ENCODE results near the gene UIMC1.
"Not testable (repeated sequence)": the region's sequence is repeated elsewhere in the genome, so short reads cannot be mapped to it uniquely, and the experiment has no call there.

Gene UIMC1

DNA sequence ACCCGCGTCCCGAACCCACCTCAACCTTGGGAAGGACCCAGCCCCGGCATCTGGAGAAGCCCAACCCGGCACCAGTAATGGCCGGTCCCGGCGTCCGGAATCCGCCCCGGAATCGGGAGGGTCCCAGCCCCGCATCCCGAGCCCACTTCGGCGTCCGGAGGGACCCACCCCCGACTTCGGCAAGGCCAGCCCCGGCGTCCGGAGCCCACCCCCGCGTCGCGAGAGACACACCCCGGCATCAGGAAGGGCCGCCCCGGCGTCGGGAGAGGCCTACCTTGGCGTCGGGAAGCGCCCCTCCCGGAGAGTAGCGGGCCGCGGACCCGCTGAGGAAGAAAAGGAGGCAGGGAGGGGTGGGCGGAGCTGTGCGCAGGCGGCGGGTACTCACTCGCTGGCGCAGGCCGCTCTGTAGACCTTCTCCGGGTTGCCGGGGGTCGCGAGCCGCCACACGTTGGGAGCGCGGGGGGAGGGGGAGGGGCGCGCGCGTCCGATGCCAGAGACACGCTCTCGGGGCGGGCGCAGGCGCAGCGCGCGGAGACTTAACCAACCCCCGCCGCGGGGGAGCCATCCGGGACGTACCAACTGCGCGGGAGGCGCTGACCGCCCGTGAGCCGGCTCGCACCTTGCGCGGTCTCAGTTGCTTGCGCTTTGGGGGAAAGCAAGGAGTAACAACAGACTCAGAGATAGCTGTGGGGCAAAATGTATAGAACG lies at the start of gene UIMC1:
Gene UIMC1 (minus strand): TSS at position 515 of the 708 bp plus-strand sequence. CDS start 24,164 bp downstream, outside the sequence.
- no peak for FAIRE-seq

DNA sequence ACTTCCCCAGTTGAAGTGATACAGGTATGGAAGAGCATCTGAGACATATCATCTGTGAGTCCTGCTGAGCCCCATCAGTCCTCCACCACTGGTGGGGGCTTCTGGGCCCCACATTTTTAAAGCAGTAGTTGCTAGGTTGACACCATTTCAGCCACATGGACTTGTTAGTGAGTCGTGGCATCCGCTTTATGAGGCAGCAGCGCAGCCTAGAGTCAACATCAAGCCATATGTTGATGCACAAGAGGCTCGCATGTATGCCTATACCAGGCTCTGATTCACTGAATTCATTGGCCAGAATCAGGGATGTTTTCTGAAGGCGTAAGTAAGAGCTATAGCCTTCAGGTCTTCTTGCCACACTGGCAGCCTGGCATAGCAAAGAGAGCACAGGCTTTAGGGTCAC lies 42.7 kb upstream of the UIMC1 start:
- no peak for FAIRE-seq

DNA sequence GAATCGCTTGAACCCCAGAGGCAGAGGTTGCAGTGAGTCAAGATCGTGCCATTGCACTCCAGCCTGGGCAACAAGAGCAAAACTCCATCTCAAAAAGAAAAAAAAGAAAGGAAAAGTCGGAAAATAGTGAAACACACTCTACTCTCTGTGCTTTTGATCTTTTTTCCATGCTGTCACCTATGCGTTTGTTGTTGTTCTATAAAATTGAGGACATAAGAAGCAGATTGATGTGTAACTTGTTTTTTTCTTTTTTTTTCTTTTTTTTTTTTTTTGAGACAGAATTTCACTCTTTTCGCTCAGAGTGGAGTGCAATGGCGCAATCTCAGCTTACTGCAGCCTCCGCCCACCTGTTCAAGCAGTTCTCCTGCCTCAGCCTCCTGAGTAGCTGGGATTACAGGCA lies 42.0 kb upstream of the UIMC1 start:
- not testable (repeated sequence) for FAIRE-seq

DNA sequence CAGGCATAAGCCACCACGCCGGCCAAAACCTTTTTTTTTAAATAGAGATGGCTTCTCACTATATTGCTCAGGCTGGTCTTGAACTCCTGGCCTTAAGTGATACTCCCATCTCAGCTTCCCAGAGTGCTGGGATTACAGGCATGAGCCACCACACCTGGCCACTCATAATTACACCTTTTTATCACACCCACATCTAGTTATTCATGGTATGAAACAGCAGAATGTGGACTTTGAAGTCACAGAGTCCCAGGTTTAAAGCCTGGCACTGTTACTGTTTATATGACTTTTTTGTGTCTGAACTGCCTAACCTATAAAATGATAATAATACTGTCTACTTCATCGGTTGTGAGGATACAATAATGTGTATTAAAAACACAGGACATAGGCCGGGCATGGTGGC lies 39.1 kb upstream of the UIMC1 start:
- FAIRE-seq = no peak

DNA sequence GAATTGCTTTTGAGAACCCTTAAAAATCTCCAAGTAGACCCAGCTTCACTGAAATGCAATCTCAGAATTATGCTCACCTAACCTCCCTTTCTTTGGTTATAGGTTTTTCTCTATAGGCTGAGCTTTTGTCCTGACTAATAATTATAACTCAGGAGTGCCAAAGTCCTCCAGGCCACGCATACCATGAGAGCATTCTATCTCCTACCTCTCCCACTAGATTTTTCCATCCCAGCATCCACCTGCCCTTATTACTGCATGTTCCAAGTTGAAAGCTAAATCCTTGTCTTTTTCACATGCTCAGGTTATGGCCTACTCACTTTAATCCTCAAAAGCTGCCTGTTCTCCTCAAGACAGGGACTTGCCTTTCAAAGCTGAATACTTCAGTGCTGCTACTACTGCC lies 38.1 kb upstream of the UIMC1 start:
- no peak for FAIRE-seq

DNA sequence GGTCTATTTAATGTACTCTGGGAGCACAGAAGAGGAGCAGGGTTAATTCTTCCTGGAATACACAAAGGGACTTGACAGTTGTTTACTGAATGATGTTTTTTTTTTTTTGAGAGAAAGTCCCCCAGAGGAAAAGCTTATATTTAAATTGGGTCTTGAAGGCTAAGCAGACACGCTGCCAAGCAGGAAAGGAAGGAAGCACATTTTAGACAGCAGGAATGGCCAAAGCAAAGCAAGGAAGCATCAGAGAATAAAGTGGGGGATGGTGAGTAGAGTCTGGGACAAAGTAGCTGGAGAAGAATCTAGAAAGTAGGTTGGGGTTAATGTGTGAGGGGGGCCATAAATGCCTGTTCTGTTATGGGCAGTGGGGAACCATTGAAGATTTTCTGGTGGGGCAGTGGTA lies 37.4 kb upstream of the UIMC1 start:
- FAIRE-seq = no peak

DNA sequence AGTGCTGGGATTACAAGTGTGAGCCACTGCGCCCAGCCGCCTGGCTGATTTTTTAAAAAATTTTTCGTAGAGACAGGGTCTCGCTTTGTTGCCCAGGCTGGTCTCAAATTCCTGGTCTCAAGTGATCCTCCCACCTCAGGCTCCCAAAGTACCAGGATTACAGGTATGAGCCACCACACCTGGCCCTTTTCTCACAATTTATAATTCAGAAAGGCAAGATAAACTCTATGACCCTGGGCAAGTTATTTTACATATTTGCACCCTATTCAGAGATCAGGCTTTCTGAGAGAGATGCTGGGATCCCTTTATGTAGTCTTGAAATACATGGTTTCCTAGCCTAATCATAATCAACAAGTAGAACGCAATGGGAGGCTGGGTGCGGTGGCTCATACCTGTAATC lies 36.5 kb upstream of the UIMC1 start:
- no peak for FAIRE-seq

DNA sequence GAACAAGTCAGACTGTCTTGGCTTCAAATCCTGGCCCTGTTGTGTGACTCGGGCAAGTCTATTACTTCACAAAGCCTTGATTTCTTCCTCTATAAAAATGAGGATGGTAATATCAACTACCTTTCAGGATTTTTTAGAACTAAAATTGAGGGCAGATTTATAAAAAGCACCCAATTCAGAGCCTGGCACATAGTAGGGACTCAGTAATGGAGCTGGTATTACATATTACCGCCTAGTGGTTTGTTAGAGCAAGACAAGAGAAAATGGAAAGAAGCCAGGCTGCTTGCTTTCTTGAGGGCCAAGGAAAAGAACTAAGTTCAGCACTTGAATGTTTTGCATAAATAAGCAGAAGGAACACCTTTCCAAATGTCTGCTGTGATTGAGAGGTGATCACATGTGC lies 35.4 kb upstream of the UIMC1 start:
- no peak for FAIRE-seq

DNA sequence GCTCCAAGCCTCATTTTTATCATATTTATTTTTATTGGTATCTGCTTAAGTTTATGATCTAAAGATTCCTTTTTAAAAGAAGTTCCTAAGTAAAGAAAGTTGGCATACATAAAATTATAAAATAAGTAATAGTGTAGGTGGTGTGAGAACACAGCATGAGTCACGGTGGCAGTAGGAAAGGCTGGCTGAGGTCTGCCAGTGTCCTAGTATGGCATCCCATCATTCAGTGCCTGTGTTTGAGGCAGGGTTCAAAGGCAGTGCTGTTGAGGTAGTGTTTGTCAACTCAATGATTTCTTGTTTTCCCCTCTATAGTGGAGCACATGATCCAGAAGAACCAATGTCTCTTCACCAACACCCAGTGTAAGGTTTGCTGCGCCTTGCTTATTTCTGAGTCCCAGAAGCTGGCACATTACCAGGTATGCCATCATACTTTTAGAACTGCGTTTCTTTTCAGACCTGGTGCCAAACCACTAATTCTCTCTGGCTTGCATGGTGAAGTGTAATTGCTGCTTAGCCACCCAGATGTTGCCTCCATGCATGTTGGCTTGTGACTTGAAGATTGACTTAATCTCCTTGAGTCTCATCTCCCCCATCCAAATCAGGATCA lies 34.3 kb upstream of the UIMC1 start:
- no peak for FAIRE-seq

DNA sequence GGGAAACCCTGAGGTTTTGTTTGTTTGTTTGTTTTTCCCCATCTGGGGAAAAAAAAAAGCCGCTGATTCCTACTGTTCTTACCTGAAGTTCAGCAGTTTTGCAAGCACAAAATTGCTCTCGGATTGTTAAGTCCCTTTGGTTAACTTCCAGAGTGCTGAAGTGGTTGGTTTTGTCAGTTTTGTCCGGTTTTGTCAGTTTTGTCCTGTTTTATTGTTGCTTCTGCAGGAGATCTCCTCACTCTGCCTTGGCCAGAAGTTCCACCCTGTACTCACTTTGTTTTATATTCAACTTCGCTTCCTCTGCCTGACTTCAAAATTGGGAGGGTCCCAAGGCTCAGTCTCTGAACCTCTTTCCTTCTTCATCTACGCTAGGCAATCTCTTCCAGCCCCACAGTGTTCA lies 30.3 kb upstream of the UIMC1 start:
- no peak for FAIRE-seq

DNA sequence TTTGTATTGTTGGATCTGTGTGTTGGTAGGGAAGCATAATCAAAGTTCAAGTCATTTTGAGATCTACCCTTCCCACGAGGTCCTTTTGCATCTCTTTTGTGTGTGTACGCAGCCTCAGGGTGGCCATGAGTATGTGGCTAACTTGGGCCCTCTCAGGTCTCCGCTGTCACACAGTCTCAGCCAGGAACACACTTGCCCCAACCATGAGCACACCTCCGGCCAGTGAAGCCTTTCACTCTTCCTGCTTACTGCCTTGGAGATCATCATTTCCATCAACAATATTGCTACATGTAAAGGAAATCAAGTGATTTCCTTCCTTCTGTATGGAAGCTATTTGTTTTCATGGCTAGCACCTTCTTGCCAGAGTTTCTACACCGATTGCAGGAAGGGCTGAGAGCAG lies 29.9 kb upstream of the UIMC1 start:
- FAIRE-seq = no peak

DNA sequence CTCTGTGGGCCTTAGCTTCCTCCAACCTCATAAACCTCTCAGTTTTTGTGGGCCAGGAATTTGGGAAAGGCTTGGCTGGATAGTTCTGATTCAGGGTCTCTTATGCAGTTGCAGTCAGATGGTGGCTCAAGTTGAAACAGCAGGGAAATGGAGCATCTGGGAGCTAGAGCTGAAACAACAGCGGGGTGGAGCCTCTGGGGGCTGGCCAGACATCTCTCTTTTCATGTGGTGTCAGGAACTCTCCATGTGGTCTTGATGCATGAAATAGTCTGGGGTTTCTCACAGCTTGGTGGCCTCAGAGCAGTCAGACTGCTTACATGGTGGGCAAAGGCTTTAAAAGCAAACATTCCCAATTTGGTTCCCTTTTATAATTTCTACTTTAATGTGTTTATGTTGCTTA lies 29.4 kb upstream of the UIMC1 start:
- no peak for FAIRE-seq

DNA sequence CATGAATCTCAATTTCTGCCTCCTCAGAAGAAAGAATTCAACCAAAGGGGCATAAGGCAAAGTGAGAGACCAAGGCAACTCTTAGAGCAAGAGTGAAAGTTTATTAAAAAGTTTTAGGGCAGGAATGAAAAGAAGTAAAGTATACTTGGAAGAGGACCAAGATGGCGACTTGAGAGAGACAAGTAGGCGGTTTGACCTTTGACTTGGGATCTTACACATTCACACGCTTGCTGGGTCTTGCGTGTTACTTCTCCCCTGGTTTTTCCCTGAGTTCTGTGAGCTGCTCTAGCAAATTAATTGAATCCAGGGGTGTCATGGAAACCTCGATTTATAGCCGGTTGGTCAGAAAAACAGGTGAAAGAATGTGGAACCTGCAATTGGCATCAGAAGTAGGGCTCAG lies 22.9 kb upstream of the UIMC1 start:
- no peak for FAIRE-seq

DNA sequence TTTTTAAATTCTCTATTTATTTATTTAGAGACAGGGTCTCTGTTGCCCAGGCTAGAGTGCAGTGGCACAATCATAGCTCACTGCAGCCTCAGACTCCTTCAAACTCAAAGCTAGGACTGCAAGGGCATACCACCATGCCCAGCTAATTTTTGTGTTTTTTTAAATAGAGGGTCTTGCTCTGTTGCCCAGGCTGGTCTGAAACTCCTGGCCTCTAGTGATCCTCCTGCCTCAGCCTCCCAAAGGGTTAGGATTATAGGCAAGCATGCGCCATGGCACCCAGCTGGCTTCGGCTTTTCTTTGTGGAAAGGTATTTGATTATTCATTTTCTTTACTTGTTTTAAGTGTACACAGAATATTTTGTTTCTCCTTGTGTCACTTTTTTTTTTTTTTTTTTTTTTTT lies 21.1 kb upstream of the UIMC1 start:
- no peak for FAIRE-seq

DNA sequence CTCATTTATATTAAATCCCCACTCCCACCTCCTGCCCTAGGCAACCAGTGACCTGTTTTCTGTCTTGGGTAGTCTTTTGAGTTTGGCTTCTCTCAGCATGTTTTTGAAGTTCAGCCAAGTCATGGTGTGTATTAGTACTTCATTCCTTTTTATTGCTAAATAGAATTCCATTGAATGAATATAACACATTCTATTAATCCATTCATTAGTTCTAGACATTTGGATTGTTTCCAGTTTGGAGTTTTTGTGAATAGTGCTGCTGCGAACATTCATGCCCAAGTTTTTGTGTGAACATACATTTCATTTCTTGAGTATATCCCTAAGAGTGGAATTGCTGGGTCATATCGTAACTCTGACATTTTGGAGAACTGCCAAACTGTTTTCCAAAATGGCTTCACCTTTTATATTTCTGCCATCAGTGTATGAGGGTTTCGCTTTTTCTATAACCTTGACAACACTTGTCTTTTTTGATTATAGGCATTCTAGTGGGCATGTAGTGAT lies 18.6 kb upstream of the UIMC1 start:
- FAIRE-seq = no peak

DNA sequence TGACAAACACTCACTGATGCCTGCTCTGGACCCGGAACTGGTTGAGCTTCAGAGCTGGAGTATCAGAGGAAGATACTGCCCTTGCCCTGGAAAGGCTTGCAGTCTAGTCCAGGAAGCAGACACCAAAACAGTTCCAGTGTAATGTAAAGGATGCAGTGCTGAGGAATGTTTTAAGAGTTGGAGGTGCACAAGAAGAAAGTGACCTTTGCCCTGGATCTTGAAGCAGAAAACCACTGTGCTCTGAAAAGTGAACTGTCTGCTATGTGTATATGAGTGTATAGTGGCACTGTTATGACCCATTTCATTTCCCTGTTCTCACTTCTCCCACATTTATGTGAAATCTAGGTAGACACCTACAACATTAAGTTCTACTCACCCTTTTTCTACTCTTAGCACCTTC lies 18.0 kb upstream of the UIMC1 start:
- no peak for FAIRE-seq

DNA sequence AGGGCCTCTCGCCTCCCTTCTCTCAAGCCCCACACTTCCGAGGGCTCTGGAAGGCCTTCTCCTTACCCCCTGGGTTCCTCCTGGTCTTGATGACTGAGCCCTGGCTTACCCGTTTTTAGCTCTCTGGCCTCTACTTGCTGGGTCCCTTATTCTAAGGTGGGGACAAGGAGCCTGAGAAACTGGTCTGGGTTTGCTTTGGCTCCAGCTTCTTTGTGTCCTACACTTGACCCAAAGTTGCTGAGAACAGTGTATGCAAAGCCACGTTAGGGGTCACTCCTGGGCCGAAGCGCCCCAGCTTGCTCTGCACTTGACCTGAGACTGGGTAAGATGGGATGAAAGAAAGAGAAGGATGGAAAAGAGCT lies 16.7 kb upstream of the UIMC1 start:
- FAIRE-seq = no peak

DNA sequence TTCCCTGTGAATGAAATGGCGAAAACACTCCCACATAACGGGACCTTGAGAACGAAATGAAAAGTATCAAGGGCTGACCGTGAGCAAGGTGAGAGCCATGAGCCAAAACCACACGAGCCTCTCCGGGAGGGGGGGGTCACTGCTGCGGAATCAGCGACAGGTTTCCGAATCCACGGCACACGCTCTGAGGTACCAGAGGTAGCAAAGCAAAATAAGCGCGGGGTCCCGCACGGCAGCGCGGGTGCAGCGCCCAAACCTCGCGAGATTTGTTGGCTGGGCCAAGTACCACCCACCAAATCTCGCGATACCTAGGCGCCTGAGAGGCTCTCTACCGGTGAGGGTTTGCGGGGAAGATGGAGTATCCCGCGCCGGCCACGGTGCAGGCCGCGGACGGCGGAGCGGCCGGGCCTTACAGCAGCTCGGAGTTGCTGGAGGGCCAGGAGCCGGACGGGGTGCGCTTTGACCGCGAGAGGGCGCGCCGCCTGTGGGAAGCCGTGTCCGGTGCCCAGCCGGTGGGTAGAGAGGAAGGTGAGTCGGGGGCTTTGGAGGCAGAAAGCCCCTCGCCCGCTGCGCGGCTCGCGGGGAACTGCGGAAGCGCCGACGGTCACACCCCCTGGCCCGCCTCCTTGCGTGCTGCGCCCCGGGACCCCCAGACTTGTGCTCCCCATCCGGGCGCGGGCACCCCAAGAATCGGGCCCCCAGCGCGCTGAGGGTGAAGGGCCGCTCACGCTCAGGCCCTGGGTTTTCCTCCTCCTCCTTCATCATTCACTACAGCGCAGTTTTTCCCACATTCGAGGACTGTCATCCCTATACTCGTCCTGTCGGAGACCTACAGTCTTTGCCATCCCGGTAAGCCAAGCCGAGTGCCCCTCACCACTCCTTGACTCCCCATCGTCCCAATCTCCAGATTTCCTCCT lies 16.1 kb upstream of the UIMC1 start, which contains the start of gene ZNF346:
Gene ZNF346 (plus strand): TSS at position 311 of the 917 bp plus-strand sequence. CDS start 43 bp downstream, at position 354.
- no peak for FAIRE-seq

DNA sequence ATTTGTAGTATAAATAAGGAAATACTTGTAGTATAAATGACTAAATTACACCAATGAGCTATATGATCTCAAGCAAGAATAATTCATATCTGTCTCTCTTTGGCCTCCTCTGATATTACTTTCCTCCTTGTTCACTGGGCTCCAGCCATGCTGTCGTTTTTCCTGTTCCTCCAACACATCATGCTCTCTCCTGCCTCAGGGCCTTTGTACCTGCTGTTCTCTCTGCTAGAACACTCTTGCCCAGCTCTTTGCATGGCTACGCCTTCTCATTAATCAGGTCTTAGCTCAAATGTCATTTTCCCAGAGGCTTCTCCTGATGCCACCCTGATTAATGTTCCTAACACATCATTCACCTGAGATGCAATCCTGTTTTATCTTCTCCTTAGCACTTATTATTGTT lies 13.5 kb upstream of the UIMC1 start:
- FAIRE-seq = no peak

DNA sequence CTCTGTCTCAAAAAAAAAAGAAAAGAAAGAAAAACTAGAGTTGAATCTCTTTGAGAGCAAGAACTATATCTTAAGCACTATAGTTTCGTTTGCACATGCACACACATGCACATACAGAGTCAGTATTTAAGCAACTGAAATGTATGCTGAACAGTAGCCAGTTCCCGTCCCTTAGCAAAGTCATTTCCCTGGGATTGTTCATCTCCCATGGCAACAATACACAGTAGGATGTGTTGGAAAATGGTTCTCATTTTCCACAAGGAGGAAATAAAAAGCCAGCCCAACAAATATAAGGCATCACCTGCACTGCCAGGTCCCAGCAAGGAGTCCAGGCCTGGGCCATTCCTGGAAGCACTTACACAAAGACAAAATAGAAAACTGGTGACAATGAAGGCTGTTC lies 11.8 kb upstream of the UIMC1 start:
- FAIRE-seq = no peak

DNA sequence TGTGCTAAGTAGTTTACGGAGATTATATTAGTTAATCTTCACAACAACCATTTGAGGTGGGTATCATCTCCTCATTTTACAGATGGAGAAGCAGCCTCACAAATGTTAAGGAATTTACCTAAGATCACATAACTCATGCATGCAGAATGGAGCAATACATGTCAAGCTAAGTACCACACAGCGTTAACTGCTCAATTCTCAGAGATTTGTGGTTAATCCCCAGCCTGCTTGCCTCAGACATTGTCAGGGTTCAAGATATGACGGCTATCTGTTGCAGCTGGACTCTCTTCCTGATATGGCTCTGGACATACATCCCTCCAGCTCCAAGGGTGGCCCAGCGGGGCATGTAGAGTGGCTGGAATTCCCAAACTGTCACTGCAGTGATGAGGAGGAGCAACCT lies 8.6 kb upstream of the UIMC1 start:
- no peak for FAIRE-seq

DNA sequence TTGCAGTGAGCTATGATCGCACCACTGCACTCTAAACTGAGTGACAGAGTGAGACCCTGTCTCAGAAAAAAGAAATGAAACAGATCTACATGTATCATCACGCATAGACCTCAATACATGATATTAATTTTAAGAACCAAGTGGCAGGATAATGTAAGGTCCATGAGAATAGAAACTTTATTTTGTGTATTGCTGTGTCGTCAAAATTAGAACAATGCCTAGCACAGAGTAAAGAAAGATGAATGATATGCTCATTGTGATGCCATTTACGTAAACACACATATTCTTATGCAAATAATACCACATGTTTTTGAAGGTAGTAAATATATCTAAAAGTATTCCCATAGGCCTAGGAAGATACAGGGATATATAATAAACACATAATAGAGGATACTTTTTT lies 3.6 kb upstream of the UIMC1 start:
- FAIRE-seq = no peak

DNA sequence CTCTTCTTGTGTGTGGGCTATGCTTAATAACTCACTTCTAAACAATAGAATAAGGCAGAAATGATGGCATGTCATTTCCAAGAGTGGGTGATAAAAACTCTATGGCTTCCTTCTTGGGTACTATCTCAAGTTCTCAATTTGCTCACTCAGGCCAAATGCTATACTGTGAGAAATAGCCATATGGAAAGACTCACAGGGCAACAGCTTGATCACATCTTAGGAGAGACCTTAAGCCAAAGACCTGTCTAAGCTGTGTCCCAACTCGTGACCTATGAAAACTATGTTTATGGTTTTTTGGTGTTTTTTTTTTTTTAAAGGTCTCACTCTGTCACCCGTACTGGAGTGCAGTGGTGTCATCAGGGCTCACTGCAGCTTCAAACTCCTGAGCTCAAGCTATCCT lies 2.1 kb upstream of the UIMC1 start:
- FAIRE-seq = no peak

Measured in colon (tissue), 2 donors.